Endometrial microvascular endothelial cells (primary cell): ENCODE measurements around the gene HBA1. TPM values are rescaled to one million over a fixed set of nuclear protein-coding genes. Genes with fewer than 3 reads are reported as not detected.
"Not testable (repeated sequence)": the region's sequence is repeated elsewhere in the genome, so short reads cannot be mapped to it uniquely, and the experiment has no call there.

ENCODE experiments used
- in situ Hi-C: cut with HindIII; loops from 2 replicates; pipeline ENCODE4 v1.10.0; 2017; ENCODE audit warnings: low sequenced_read_pairs, low pct_unique_long_range_greater_than_20kb; ENCODE audit errors: inconsistent ontology term
- total RNA-seq: library from RNA; depleted of rRNA; stranded (reverse); fragments of >200 nt; gene quantifications from one replicate; pipeline ENCODE4 v1.2.3, GENCODE V29; 2015; ENCODE audit errors: inconsistent ontology term

HBA1 gene
- total RNA-seq, 1 donor from 2014 or later, result not detected

GRCh38 chr16:188674-189073, 12.2 kb downstream of the HBA1 start:
- in situ Hi-C loops, result no loop called here

- in situ Hi-C loops, result no loop called here
Measured at GRCh38 chr16:189604-190186, 13.2 kb downstream of the HBA1 start.

DNA sequence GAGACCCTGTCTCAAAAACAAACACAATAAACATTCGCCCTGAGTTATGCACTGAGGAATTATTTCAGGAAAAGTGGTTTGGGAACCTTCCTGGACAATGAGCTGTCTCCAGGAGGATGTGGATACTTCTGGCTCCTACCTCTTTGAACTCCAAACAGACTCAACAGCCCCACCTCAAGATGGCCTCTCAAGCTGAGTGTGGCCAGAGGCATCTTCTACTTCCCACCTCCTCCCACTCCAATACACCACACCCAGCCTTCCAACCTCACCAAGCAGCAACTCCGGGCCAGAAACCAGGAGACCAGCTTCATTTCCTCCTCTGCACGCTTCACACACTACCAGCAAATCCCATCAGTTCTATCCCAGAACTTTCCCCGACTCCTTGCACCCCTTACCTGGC, 15.4 kb downstream of the HBA1 start:
- in situ Hi-C loops, result no loop called here

GRCh38 chr16:192686-193085, 16.2 kb downstream of the HBA1 start:
- in situ Hi-C loops, result no loop called here

- in situ Hi-C loops, result no loop called here
Measured at GRCh38 chr16:193441-193840, 17.0 kb downstream of the HBA1 start.

GRCh38 chr16:194516-194915, 18.0 kb downstream of the HBA1 start:
- in situ Hi-C loops, result no loop called here

DNA sequence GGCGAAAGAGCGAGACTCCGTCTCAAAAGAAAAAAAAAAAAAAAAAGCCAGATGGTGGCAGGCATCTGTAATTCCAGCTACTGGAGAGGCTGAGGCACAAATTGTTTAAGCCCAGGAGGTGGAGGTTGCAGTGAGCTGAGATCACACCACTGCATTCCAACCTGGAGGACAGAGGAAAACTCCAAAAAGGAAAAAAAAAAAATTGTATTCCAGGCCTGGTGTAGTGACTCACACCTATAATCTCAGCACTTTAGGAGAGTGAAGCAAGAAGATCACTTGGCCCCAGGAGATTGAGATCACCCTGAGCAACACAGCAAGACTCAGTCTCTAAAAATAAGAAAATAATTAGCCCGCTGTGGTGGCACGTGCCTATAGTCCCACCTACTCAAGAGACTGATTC, 23.9 kb downstream of the HBA1 start:
- in situ Hi-C loops, result no loop called here

GRCh38 chr16:203246-203645, 26.8 kb downstream of the HBA1 start:
- in situ Hi-C loops, result no loop called here

- in situ Hi-C loops, result not testable (repeated sequence)
Measured at GRCh38 chr16:204046-204445, 27.6 kb downstream of the HBA1 start.

DNA sequence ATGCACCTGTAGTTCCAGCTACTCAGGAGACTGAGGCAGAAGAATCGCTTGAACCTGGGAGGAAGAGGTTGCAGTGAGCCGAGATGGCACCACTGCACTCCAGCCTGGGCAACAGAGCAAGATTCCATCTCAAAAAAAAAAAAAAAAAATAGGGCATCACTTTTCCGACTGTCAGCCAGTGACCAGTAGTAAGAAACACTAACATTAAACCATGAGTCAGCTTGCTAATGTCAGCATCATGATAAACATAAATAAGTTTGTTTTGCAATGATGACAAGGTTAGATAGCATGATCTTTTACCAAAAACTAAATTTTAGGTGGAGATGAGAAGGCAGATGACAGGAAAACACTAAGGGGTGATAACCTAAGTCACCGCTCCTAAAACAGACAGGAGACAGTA, 32.9 kb downstream of the HBA1 start:
- in situ Hi-C loops, result not testable (repeated sequence)

GRCh38 chr16:211631-212180, 35.2 kb downstream of the HBA1 start:
- in situ Hi-C loops, result not testable (repeated sequence)

DNA sequence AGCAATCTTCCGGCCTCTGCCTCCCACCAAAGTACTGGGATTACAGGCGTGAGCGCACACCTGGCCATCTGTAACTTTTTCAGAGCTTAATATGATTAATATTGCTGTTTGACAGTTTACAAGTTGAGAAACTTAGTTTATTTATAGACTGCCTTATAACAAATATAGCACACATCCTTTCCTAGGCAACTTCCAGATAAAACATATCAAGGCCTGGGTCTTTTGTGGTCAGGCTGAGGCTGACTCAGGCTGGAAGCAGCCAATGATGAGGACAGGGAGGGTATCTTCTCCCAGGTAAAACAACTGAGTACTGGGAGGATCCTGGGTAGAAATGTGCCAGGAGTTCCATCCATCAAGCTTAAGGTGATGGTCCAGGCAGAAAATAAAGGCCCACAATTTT, 36.5 kb downstream of the HBA1 start:
- in situ Hi-C loops, result no loop called here

GRCh38 chr16:220021-220420, 43.5 kb downstream of the HBA1 start:
- in situ Hi-C loops, result no loop called here

Other genes with a start within 250 kb of the HBA1 start
- gene POLR3K, start 123.1 kb upstream of the HBA1 start, total RNA-seq, result 7.0 TPM
- gene SNRNP25, start 122.9 kb upstream of the HBA1 start, total RNA-seq, result 58.2 TPM
- 28.2 TPM for gene RHBDF1, start 104.0 kb upstream of the HBA1 start, total RNA-seq
- 160 TPM for gene MPG, start 98.5 kb upstream of the HBA1 start, total RNA-seq
- gene NPRL3, start 38.0 kb upstream of the HBA1 start, total RNA-seq, result 15.9 TPM
- gene HBZ, start 24.0 kb upstream of the HBA1 start, total RNA-seq, result not detected
- not detected for gene HBM, start 10.7 kb upstream of the HBA1 start, total RNA-seq
- not detected for gene HBA2, start 3.8 kb upstream of the HBA1 start, total RNA-seq
- gene HBQ1, start 3.8 kb downstream of the HBA1 start, total RNA-seq, result not detected
- 45.2 TPM for gene LUC7L, start 52.8 kb downstream of the HBA1 start, total RNA-seq
- gene FAM234A, start 58.1 kb downstream of the HBA1 start, total RNA-seq, result 89.3 TPM
- 1.2 TPM for gene RGS11, start 99.3 kb downstream of the HBA1 start, total RNA-seq
- gene ARHGDIG, start 103.9 kb downstream of the HBA1 start, total RNA-seq, result not detected
- 0.28 TPM for gene PDIA2, start 106.5 kb downstream of the HBA1 start, total RNA-seq
- gene AXIN1, start 176.0 kb downstream of the HBA1 start, total RNA-seq, result 16.4 TPM
- 153 TPM for gene MRPL28, start 193.9 kb downstream of the HBA1 start, total RNA-seq
- gene PGAP6, start 205.3 kb downstream of the HBA1 start, total RNA-seq, result 64.2 TPM
- gene NME4, start 220.5 kb downstream of the HBA1 start, total RNA-seq, result 92.3 TPM
- gene DECR2, start 225.2 kb downstream of the HBA1 start, total RNA-seq, result 17.3 TPM
- gene RAB11FIP3, start 249.0 kb downstream of the HBA1 start, total RNA-seq, result 41.7 TPM